Osteoblast (primary cell): ENCODE measurements around the gene CD164L2. TPM values are rescaled to one million over a fixed set of nuclear protein-coding genes. Genes with fewer than 3 reads are reported as not detected.

Experiments used
- DNase-seq: peaks from one replicate; pipeline ENCODE4 v3.0.0; 2011; ENCODE audit warnings: low spot score, mixed read lengths; ENCODE audit not compliant: insufficient read length; ENCODE audit errors: missing footprints
- H2AFZ ChIP-seq: 2 replicates; pipeline ENCODE4 v1.6.0; 2011; ENCODE audit warnings: mild to moderate bottlenecking, low read length
- H3K27ac ChIP-seq: 2 replicates; pipeline ENCODE4 v1.5.1; 2011; ENCODE audit warnings: mild to moderate bottlenecking, low read depth, low read length, moderate library complexity
- H3K27me3 ChIP-seq: 2 replicates; pipeline ENCODE4 v1.6.0; 2012; ENCODE audit warnings: mild to moderate bottlenecking, control low read depth, inconsistent platforms, low read length, moderate library complexity; ENCODE audit not compliant: insufficient read depth
- H3K36me3 ChIP-seq: 2 replicates; pipeline ENCODE4 v1.5.1; 2011; ENCODE audit warnings: mild to moderate bottlenecking, low read length, control low read depth, moderate library complexity; ENCODE audit not compliant: insufficient read depth
- H3K4me1 ChIP-seq: 2 replicates; pipeline ENCODE4 v1.5.1; 2011; ENCODE audit warnings: mild to moderate bottlenecking, low read length, control low read depth, moderate library complexity; ENCODE audit not compliant: insufficient read depth
- H3K4me2 ChIP-seq: 2 replicates; pipeline ENCODE4 v1.6.0; 2011; ENCODE audit warnings: mild to moderate bottlenecking, low read length; ENCODE audit not compliant: insufficient read depth
- H3K4me3 ChIP-seq: fragments of 200-600 bp; sonication (generic); 3 replicates; pipeline ENCODE4 v1.5.1; 2012; ENCODE audit warnings: mild to moderate bottlenecking, low read length, inconsistent platforms; ENCODE audit not compliant: insufficient read depth
- H3K79me2 ChIP-seq: 2 replicates; pipeline ENCODE4 v1.6.0; 2012; ENCODE audit warnings: mild to moderate bottlenecking, low read length, control low read depth, inconsistent platforms; ENCODE audit not compliant: insufficient read depth
- H3K9me3 ChIP-seq: 2 replicates; pipeline ENCODE4 v1.5.1; 2011; ENCODE audit warnings: low read depth, low read length, control low read depth
- H4K20me1 ChIP-seq: 2 replicates; pipeline ENCODE4 v1.6.0; 2012; ENCODE audit warnings: mild to moderate bottlenecking, low read length, control low read depth; ENCODE audit not compliant: insufficient read depth
- CTCF ChIP-seq: IDR thresholded peaks from 2 replicates; pipeline ENCODE4 v1.5.1; 2011; ENCODE audit warnings: mild to moderate bottlenecking, low read depth, low read length, moderate library complexity; ENCODE audit errors: extremely low read depth
- total RNA-seq: library from RNA; depleted of rRNA; stranded (reverse); fragments of >200 nt; gene quantifications from 2 replicates; pipeline ENCODE4 v1.2.3, GENCODE V29; 2012

CD164L2 gene
- total RNA-seq, 1 donor = not detected

GRCh38 chr1:27361044-27361402 lies 22.1 kb downstream of the CD164L2 start:
- no peaks in the 10 kb centered on the region for H4K20me1 ChIP-seq
- H3K4me1 ChIP-seq = peaks cover 6% of the 10 kb centered on the region
- no peak overlapping the region for H3K4me2 ChIP-seq
- peaks cover 52% of the 10 kb centered on the region for H3K36me3 ChIP-seq
- no peak overlapping the region for H2AFZ ChIP-seq
- DNase-seq = no peak
- H3K79me2 ChIP-seq = peaks cover 12% of the 10 kb centered on the region
- no peaks in the 10 kb centered on the region for H3K9me3 ChIP-seq
- H3K27me3 ChIP-seq = no peaks in the 10 kb centered on the region
- H3K27ac ChIP-seq = no peak overlapping the region
- no peak for TF ChIP-seq CTCF
- H3K4me3 ChIP-seq = no peak overlapping the region

- TF ChIP-seq CTCF = no peak
- Histone ChIP-seq H3K4me2 (no peak overlapping the region), H3K4me1 (peaks cover 6% of the 10 kb centered on the region), H3K4me3 (no peak overlapping the region), H3K9me3 (no peaks in the 10 kb centered on the region), H2AFZ (no peak overlapping the region), H4K20me1 (no peaks in the 10 kb centered on the region), H3K27me3 (no peaks in the 10 kb centered on the region), H3K79me2 (peaks cover 12% of the 10 kb centered on the region), H3K27ac (no peak overlapping the region), H3K36me3 (peaks cover 58% of the 10 kb centered on the region)
- no peak for DNase-seq
Observed at GRCh38 chr1:27360159-27361043, 22.7 kb downstream of the CD164L2 start.

- H3K4me3 ChIP-seq = no peak overlapping the region
- H3K79me2 ChIP-seq = peaks cover 7% of the 10 kb centered on the region
- no peaks in the 10 kb centered on the region for H3K9me3 ChIP-seq
- no peak for DNase-seq
- no peaks in the 10 kb centered on the region for H4K20me1 ChIP-seq
- no peak for TF ChIP-seq CTCF
- H2AFZ ChIP-seq = no peak overlapping the region
- H3K36me3 ChIP-seq = peaks cover 64% of the 10 kb centered on the region
- H3K4me2 ChIP-seq = no peak overlapping the region
- H3K27ac ChIP-seq = no peak overlapping the region
- no peaks in the 10 kb centered on the region for H3K27me3 ChIP-seq
- H3K4me1 ChIP-seq = peaks cover under 1% of the 10 kb centered on the region
Observed at GRCh38 chr1:27359822-27360158, 23.3 kb downstream of the CD164L2 start.

- Histone ChIP-seq H3K9me3 (no peaks in the 10 kb centered on the region), H3K27ac (no peak overlapping the region), H3K27me3 (no peaks in the 10 kb centered on the region), H4K20me1 (no peaks in the 10 kb centered on the region), H3K36me3 (peaks cover 64% of the 10 kb centered on the region), H3K4me2 (no peak overlapping the region), H3K4me3 (no peak overlapping the region), H2AFZ (no peak overlapping the region), H3K79me2 (no peaks in the 10 kb centered on the region), H3K4me1 (no peaks in the 10 kb centered on the region)
- TF ChIP-seq CTCF = no peak
- DNase-seq = no peak
Observed at GRCh38 chr1:27358928-27359313, 24.2 kb downstream of the CD164L2 start.
